GM19395 (cell line): ENCODE data around the gene DESI2.
"Not testable (repeated sequence)": the region's sequence is repeated elsewhere in the genome, so short reads cannot be mapped to it uniquely, and the experiment has no call there.

ENCODE experiments used
- ATAC-seq: cut with Tn5 transposase; IDR thresholded peaks from one replicate; pipeline ENCODE4 v1.9.1; 2021; ENCODE audit warnings: mild to moderate bottlenecking, moderate library complexity; ENCODE audit not compliant: unreplicated experiment

The DESI2 gene

DNA sequence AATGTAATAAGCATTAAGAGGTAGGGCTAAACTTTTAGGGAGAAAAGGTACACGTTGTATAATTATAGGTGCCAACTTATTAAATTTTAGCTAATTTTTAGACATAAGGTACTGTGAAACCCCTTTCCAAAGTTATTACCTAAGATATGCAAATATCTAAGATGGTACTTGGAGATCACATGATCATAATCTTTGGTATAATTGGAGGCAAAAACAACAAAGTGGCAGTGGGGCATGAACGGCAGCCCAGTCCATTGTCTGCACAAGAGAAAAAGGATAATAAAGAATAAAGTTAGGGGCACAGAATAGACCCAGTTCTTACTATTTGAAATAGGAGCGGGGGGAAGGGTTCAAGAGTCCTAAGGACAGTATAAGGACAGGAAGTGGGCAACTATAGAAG, 51.2 kb downstream of the DESI2 start:
- ATAC-seq = no peak

DNA sequence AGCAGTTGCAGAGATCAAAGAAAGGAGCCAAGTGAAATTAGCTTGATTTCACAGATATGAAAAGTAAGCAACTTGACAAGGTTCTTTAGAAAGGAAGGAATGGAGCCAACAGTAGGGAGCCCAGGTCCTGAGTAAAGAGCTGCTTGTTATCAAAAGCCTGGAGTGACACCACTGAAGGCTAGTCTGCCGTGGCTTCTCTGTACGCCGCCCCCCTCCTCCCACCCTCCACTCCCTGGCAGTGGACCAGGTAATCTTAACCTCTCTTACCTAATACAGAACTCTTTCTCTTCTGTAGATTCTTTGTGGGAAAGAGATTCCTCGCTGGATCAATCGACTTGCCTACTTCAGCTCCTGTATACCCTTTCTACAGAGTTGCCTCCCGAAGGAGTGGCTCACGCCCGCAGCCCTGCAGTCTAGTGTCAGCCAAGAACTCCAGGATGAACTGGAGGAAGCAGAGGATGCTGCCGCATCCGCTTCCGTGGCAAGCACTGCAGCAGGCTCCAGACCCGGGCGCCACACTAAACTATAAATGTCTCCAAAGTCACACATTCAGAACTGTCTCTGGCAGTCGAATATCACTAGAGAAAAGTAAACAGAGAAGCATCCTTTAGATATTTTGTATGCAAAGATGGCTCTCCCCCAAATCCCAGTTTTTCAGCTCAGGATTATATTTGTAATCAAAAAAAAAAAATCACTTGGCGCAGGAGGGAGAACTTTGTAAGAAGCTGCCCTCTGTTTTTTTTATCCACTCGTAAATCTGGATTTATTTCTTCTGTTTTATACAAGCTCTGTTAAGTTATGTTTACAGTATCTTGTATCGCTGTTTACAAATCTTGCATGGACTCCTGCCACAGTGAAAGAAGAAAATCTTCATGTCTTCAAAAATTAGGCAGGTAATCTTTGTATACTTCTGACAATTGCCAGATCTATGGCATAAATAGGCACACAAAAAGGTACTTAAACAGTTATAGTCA, 52.6 kb downstream of the DESI2 start:
- ATAC-seq = no peak

DNA sequence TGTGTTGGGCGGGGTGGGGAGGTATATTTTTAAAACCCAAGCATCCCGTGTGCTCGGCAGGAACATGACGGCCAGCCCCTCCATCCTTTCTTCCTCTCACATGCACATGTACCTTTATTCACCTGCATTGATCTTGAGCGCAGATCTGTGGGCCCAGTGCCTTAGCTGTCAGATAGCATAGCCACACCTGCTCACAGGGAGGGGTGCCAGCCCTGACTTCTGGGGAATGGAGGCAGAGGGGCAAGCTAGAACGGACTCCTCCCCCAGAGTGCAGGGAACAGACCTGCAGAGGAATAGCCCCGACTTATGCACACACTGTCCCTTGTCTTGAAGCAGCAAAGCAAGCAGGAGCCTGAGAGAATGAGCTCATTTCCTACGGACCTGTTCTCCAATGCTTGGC, 56.1 kb downstream of the DESI2 start:
- ATAC-seq = no peak

DNA sequence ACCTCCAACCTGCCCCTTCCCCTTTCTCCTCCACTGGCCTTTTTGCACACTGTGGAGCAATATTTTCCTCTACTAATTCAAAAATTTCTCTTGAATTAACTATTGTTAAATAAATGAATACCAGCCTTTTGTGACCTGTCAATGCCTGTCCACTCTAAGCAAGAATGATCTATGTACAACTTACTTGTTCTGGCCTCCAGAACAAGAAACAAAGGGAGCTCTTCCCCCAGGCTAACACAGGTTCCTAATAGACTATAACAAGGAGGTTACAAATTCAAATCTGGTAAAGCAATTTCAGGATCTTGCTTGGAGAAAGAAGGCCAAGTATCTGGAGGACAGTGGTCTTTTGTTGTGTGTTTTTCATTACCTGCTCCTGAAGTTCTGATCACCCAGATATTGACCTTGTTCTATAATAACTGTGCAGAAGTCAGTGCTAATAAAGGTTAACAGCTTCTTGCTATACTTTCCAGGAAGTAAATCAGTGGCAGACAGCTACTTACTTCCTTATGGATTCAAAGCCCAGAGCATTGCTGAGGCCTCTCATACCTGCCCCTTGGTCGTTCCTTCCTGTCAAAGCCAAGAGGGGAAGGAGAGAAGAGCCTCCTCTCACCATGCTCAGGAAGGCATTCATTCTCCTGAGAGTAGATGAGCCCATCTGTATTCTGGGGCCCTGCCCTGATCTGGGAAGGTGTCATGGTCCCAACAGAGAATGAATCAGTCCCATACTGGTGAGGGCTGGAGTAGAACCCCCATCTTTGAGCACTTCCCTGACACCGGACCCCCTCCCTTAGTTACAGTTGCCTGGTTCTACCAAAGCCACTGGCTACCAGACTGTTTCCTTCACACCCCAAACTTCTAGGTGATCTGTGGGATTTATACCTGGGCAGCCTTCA, 56.8 kb downstream of the DESI2 start:
- ATAC-seq = no peak

DNA sequence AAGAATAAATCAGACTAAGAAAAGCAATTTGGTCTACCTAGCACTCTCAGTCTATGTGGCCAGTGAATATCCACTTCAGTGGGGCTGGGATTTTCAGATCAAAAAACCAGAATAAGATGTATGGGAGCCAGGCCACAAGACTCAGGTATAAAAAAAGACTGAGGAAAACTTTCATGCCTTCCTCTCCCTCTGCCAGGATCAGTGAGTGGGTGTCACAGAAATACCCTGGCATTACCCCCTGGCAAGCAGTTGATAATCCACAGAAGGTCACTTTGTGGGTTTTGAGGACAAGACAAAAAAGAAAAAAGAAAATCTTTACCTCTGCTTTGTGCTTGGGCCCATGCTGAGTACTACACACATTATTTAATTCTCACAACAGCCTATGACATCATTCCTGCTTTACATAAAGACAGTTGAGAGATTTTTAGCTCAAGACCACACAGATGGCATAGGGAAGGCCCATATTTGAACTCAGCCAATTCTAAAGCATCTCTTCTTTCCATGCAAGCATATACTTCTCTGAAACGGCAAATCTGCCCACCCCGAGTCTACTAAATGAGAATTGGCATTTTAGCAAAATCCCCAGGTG, 57.6 kb downstream of the DESI2 start:
- ATAC-seq = no peak

DNA sequence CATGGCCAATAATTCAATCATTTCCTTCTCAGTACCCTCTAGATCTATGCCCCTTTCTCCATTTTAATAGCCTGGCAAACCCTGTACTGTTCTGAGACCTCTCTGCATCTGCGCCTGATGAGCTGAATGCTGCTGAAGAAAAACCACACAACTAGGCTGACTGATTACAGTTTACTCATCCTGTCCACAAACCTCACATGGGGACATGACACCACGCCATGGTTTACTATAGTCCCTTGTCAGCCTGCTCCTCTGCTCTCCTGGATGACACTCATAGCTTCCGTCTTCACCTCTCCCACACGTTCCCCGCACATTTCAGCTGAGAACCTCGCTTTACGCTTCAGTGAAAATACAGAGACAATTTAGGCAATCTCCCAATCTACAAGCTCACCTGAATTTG, 59.7 kb downstream of the DESI2 start:
- no peak for ATAC-seq

DNA sequence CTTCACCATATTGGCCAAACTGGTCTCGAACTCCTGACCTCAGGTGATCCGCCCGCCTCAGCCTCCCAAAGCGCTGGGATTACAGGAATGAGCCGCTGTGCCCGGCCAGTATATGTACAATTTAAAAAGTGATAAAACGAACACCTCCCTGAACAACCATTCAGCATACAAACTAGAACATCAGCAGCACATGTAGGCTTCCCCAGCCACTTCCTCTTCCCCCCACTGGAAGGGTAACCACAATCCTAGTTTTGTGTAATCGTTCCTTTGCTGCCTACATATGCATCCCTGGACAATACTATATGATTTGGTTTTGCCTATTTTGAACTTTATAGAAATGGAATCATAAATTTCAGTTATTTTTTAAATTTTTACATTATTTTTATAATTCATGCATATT, 60.4 kb downstream of the DESI2 start:
- ATAC-seq = no peak

DNA sequence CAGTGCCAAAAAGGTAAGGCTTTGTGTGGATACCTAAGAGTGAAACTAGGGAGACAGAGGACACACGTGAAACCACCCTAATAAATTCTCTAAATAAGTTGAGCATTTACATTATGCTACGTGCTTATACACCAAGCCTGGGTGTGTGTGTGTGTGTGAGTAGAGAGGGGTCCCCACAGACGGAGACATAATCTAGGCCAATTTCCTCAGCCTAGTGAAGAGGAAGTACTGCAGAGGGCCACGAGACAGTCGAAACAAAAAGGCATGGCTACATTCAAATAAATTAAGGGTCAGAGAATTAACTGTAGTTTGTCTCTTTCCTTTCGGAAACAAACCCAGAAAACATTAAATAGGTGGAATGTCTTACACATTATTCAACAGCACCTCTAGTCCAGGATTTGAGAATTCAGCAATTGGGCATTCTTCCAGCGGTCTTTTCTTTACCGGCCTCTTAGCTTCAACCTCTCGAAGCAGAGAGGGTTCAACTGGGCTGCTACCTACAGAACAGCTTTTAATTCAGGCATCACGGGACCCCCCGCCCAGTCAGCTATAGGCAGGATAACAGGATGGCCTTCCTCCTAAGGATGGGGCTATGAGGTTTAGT, 75.0 kb downstream of the DESI2 start:
- ATAC-seq = no peak

DNA sequence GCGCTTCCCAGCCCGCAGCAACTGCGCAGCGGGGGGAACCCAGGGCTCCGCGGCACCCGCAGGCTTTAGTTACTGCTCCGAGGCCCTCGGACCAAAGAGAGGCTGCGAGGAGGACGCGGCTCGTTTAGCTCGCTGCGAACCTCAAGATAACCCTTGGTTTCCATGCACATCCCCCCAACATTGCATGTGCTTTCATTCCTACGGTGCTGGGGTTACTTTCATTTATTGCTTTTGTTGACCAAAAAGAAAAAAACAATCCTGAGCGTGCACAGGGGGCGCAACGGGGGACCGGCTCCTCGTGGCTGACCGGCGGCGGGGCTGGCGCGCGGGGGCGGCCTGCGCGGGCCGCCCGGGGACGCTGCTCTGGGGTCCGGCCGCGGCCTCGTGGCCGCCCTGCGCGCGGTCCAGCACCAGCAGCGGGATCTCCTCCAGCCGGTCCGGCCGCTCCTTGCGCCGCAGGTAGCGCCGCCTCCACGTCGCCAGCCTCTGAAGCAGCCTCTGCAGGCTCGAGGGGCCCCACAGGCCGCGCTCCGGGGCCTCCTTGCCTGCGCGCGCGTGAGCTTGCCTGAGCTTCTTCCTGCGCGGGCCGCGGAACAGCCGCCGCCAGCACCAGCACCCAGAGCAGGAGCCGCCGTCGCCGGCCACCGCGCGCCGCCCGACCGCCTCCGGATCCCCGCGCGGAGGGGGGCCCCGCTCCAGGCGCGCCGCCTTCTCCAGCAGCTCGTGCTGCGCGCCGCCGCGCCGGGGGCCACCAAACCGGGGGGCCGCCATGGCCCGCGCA, 77.4 kb downstream of the DESI2 start:
- no peak for ATAC-seq

DNA sequence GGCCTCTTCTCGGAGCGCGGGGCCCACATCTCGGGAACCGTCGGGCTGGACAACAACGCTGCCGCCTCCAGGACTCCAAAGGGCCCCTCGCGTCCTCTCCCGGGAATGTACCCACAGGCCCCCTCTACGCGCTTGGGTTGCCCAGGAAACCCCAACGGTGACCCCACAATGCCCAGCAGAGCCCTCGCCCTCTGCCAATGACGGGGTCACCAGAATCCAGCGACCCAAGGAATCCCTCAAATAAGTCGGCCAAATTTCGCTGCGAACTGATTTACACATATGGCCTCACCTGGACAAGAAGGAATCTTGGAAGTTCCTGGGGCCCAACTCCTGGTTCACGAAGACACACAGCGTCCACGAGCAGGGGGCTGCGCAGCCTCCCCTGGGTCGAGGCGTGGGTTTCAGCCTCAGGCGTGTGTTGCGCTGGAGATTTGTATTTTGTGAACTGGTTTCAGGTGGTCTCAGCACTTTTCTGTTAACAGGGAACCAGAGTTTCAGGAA, 78.1 kb downstream of the DESI2 start:
- ATAC-seq = no peak

DNA sequence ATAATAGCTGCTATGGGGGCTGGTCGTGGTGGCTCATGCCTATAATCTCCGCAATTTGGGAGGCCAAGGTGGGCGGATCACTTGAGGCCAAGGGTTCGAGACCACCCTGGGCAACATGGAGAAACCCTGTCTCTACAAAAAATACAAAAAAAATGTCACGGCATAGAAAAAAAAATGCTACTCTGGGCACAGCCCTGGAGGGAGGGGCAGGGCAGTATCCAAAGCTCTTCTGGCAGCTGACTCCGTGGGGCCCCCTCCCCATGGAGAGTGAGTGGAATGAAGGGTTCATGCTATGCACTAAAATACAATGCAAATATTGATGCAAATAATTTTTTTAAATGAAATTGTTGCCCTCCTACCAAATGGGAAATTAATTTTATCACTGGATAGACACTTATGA, 78.7 kb downstream of the DESI2 start:
- ATAC-seq = no peak

DNA sequence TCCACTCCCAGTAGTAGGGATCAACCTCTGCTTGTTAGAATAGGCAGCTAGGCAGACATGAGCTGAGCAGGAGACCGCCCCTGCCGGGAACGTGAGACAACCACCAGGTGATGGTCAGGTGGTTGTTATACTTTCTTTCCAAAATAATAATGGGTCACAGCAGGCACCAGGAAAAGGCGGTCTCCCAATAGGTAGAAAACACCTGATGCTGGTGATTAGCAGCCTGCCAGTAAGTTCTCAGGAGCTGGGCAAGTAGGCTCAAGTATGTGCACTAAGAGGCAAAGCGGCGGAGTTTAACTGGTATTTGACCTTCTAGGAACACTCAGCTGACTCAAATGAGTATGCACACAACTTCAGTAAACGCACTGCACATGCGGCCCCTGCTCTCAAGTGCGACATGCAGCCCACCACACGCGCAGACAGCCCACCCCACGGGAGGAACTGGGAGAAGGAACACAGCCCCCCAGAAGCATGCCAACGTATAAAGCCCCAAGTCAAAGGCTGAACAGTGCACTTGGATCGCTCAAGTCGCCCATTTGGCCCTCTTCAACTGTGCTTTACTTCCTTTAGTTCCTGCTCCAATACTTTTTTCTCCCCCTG, 80.0 kb downstream of the DESI2 start:
- no peak for ATAC-seq

DNA sequence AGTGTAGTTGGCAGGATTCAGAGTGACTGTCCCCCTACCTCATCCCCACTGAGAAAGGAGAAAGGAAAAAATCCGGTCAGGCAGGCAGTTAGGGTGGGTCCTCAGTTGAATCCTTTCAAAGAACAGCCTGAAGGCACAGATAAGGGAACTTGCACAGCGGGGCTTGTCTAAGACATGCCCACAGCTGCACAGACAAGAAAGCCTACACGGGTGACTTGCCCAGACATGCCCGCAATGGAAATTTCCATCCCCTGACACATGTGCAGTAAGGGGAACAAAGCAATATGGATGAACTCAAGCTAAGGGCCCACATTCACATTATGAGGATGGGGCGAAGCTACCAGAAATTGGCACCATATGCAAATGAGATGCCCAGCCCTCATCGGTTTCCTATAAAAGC, 82.5 kb downstream of the DESI2 start:
- no peak for ATAC-seq

DNA sequence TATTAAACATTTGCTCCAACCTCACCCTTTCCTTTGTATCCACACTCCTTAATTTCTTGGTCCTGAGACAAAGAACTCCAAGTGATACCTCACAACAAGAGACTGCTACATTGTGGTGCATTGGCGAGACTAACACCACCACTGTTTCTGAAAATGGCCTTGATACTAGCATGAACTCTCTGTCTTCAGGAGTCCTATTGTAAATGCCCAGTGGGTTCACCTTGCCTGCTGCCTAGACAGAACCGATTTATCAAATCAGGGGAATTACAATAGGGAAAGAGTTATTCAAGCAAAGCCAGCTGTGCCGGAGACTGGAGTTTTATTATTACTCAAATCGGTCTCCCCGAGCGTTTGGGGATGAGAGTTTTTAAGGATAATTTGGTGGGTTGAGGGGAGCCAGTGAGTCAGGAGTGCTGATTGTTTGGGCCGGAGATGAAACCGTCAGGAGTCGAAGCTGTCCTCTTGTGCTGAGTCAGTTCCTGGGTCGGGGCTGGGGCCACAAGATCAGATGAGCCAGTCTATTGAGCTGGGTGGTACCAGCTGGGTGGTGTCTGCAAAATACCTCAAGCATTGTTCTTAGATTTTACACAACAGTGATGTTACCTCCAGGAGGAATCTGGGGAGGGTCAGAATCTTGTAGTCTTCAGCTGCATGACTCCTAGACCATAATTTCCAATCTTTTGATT, 83.1 kb downstream of the DESI2 start:
- ATAC-seq = no peak

DNA sequence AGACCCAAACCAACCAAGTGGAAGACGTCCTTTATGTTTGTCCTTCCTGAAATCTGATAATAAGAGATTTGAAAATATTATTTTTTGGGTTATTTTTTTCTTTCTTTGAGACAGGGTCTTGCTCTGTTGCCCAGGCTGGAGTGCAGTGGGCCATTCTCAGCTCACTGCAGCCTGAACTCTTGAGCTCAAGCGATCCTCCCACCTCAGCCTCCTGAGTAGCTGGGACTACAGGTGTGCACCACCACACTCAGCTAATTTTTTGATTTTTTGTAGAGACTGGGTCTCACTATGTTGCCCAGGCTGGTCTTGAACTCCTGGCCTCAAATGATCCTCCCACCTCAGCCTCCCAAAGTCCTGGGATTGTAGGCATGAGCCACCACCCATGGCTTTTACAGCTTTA, 86.2 kb downstream of the DESI2 start:
- not testable (repeated sequence) for ATAC-seq

DNA sequence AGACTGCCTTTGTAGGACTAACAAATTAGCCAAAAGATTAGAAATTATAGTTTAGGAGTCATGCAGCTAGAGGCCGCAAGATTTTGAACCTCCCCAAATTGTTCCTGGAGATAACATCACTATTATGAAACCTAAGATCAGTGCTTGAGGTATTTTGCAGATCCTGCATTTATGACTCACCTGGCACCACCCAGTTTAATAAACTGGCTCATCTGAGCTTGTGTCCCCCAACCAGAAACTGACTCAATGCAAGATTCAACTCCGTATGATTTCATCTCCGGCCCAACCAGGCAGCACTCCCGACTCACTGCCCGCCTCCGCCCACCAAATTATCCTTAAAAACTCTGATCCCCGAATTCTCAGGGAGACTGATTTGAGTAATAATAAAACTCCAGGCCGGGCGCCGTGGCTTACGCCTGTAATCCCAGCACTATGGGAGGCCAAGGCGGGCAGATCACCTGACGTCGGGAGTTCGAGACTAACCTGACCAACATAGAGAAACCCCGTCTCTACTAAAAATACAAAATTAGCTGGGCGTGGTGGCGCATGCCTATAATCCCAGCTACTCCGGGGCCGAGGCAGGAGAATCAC, 87.2 kb downstream of the DESI2 start:
- ATAC-seq = not testable (repeated sequence)

DNA sequence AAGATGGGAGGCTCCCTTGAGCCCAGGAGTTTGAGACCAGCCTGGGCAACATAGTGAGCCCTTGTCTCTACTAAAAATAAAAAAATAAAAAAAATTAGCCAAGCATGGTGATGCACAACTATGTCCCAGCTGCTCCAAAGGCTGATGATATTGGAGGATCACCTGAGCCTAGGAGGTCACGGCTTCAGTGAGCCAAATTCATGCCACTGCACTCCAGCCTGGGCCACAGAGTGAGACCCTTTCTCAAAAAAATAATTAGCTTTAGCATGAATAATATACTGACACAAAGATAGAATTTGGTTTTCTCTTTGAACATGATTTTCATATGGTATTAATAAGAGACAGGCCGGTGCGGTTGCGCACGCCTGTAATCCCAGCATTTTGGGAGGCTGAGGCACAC, 88.8 kb downstream of the DESI2 start:
- ATAC-seq = no peak

DNA sequence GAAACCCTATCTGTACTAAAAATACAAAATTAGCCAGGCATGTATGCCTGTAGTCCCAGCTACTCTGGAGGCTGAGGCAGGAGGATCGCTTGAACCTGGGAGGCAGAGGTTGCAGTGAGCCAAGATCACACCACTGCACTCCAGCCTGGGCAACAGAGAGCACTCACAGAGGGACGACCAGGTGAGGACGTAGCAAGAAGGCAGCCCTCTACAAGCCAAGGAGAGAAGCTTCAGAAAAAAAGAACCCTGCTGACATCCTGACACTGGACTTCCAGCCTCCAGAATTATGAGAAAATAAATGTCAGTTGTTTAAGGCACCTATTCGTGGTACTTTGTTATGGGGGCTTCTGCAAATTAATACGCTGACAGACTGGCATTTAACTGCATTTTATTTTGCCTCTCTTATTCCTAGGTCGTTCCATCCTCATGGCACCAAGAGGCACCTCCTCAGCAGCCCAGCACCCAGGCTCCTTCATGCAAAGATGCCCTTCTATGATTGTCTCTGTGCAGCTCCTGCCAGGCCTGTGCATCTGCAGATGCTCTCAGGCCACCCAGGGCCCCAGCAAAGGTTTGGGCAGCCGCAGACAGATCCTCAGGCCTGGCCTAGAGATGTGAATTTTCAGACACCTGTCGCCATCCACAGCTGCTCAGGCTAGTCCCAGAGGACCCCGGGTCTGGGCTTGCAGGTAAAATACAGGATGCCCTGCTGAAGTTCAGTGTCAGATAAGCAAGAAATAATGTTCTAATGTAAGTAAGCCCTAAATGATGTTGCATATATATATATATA, 96.5 kb downstream of the DESI2 start:
- no peak for ATAC-seq
